Neutrophil (primary cell): ENCODE results near the gene MBD5.

Source experiments
- H3K27ac ChIP-seq: fragments of 200-600 bp; sonication (generic); 2 replicates; pipeline ENCODE4 v1.5.1; 2016; ENCODE audit warnings: mild to moderate bottlenecking, moderate library complexity
- H3K27me3 ChIP-seq: fragments of 200-600 bp; sonication (generic); 2 replicates; pipeline ENCODE4 v1.6.0; 2016; ENCODE audit warnings: mild to moderate bottlenecking
- H3K36me3 ChIP-seq: fragments of 200-600 bp; sonication (generic); 2 replicates; pipeline ENCODE4 v1.5.1; 2017
- H3K4me1 ChIP-seq, 2 experiments: fragments of 200-600 bp in 1 of 2; sonication (generic) in 1 of 2; 1 replicate in 1 of 2; 2 replicates in 1 of 2; pipeline versions ENCODE4 v1.5.1 to v1.6.1; 2013 to 2016; ENCODE audit warnings: low read depth in 1 of 2, low read length in 1 of 2, mild to moderate bottlenecking in 1 of 2, moderate library complexity in 1 of 2; ENCODE audit not compliant: control insufficient read depth in 1 of 2, insufficient read depth in 1 of 2
- H3K4me3 ChIP-seq, 2 experiments: fragments of 200-600 bp in 1 of 2; sonication (generic) in 1 of 2; 1 replicate in 1 of 2; 2 replicates in 1 of 2; pipeline ENCODE4 v1.5.1; 2013 to 2016; ENCODE audit warnings: low read depth in 1 of 2, low read length in 1 of 2, mild to moderate bottlenecking in 1 of 2, moderate library complexity in 1 of 2
- H3K9me3 ChIP-seq: fragments of 200-600 bp; sonication (generic); 2 replicates; pipeline ENCODE4 v1.5.1; 2016
- CTCF ChIP-seq: fragments of 200-600 bp; sonication (generic); IDR thresholded peaks from 2 replicates; pipeline ENCODE4 v1.5.1; 2016; ENCODE audit warnings: antibody characterized with exemption

The MBD5 gene

GRCh38 chr2:148350199-148350598 lies 329.3 kb downstream of the MBD5 start:
- Histone ChIP-seq H3K27ac (no peak overlapping the region), H3K27me3 (no peaks in the 10 kb centered on the region), H3K4me1 (no peaks in the 10 kb centered on the region), H3K4me3 (no peak overlapping the region), H3K9me3 (no peaks in the 10 kb centered on the region), H3K36me3 (no peaks in the 10 kb centered on the region)
- TF ChIP-seq CTCF: no peak

- no peak overlapping the region for H3K4me3 ChIP-seq
- H3K27me3 ChIP-seq: no peaks in the 10 kb centered on the region
- TF ChIP-seq CTCF: no peak
- no peaks in the 10 kb centered on the region for H3K4me1 ChIP-seq
- H3K9me3 ChIP-seq: no peaks in the 10 kb centered on the region
- H3K36me3 ChIP-seq: no peaks in the 10 kb centered on the region
- H3K27ac ChIP-seq: no peak overlapping the region
Measured at GRCh38 chr2:148351437-148352143, 330.7 kb downstream of the MBD5 start.

- no peaks in the 10 kb centered on the region for H3K27me3 ChIP-seq
- no peak overlapping the region for H3K27ac ChIP-seq
- TF ChIP-seq CTCF: no peak
- H3K4me1 ChIP-seq: no peaks in the 10 kb centered on the region
- H3K9me3 ChIP-seq: no peaks in the 10 kb centered on the region
- H3K4me3 ChIP-seq: no peak overlapping the region
- H3K36me3 ChIP-seq: no peaks in the 10 kb centered on the region
Measured at GRCh38 chr2:148358375-148358774, 337.5 kb downstream of the MBD5 start.

GRCh38 chr2:148360662-148361061 lies 339.8 kb downstream of the MBD5 start:
- no peaks in the 10 kb centered on the region for H3K27me3 ChIP-seq
- no peaks in the 10 kb centered on the region for H3K9me3 ChIP-seq
- no peak overlapping the region for H3K4me3 ChIP-seq
- no peaks in the 10 kb centered on the region for H3K36me3 ChIP-seq
- H3K27ac ChIP-seq: no peak overlapping the region
- no peaks in the 10 kb centered on the region for H3K4me1 ChIP-seq
- TF ChIP-seq CTCF: no peak

GRCh38 chr2:148362144-148362796 lies 341.4 kb downstream of the MBD5 start:
- Histone ChIP-seq H3K27ac (no peak overlapping the region), H3K9me3 (no peaks in the 10 kb centered on the region)
- no peak for TF ChIP-seq CTCF

More at GRCh38 chr2:148362144-148362796, 341.4 kb downstream of the MBD5 start:
- Histone ChIP-seq H3K36me3 (no peaks in the 10 kb centered on the region), H3K4me3 (no peak overlapping the region), H3K4me1 (no peaks in the 10 kb centered on the region), H3K27me3 (no peaks in the 10 kb centered on the region)
